GM19452 (cell line): ENCODE data around the gene STRIP2.
"Not testable (repeated sequence)": the region's sequence is repeated elsewhere in the genome, so short reads cannot be mapped to it uniquely, and the experiment has no call there.

ENCODE experiments used
- ATAC-seq: cut with Tn5 transposase; IDR thresholded peaks from one replicate; pipeline ENCODE4 v1.9.1; 2021; ENCODE audit not compliant: unreplicated experiment

Gene STRIP2

DNA sequence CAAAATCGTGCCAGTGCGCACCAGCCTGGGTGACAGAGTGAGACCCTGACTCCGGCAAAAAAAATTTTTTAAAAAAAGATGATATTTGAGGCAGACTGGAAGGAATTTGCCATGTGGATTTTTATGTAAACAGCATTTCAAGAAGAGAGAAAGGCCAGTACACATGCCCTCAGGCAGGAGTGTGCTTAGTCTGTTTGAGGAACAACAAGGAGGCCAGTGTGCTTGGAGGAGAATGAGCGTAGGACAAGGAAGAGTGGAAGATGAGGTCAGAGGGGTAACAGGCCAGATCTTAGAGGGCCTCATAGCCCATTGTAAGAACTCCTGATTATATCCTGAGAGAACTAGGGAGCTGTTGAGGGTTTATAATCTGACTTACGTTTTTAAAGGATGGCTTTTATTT is 17.2 kb upstream of the STRIP2 start:
- no peak for ATAC-seq

DNA sequence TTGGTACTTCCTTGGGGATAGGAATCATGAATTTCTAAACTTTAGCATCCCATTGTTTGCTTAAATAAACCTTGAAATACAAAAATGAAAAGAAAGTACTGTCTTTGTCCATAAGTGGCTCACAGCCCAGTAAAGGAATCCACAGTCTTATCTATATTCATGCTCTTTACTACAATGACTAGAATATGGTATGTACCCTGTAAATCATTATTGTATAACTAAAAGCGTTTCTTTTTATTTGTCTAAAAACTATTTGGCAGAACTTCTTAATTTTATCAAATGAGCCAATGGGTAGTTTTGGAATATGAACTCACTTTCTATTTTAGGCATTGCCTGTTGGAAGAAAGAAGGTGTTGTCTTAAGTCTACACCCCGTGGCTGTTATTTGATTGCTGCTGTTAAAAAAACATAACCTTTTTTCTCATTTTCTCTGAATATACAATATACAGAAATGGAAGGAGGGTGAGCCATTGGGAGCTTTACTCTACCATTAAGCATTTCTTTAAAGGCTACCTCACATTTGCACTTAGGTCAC is 12.4 kb upstream of the STRIP2 start:
- no peak for ATAC-seq

- no peak for ATAC-seq
Measured at GRCh38 chr7:129422727-129423126, 11.5 kb upstream of the STRIP2 start.

- ATAC-seq: no peak
Measured at GRCh38 chr7:129423700-129424410, 10.4 kb upstream of the STRIP2 start.

GRCh38 chr7:129426482-129426881 is 7.8 kb upstream of the STRIP2 start:
- no peak for ATAC-seq

DNA sequence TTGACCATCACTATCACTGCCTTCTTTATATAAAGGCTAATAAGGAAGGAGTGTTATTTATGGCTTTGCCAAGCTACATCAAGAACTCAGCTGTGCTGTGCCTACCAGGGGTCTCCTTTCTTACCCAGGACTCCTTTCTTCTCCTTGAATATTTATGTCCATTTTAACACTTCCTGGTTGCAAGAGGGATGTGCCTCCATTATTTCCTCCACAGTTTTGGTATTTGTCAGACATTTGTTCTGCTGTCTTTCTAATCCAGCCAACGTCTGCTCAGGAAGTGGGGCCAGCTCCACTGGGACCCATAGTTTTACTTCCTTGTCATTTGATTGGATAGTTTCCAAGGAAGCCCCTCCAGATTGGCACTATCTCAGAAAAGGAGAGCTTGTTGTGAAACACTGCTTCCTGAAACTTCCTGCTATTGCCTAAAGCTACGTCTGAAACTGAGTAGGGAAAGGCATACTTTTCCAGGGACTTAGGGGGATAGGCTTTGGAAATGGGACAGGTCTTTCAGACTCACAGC is 6.6 kb upstream of the STRIP2 start:
- ATAC-seq: no peak

DNA sequence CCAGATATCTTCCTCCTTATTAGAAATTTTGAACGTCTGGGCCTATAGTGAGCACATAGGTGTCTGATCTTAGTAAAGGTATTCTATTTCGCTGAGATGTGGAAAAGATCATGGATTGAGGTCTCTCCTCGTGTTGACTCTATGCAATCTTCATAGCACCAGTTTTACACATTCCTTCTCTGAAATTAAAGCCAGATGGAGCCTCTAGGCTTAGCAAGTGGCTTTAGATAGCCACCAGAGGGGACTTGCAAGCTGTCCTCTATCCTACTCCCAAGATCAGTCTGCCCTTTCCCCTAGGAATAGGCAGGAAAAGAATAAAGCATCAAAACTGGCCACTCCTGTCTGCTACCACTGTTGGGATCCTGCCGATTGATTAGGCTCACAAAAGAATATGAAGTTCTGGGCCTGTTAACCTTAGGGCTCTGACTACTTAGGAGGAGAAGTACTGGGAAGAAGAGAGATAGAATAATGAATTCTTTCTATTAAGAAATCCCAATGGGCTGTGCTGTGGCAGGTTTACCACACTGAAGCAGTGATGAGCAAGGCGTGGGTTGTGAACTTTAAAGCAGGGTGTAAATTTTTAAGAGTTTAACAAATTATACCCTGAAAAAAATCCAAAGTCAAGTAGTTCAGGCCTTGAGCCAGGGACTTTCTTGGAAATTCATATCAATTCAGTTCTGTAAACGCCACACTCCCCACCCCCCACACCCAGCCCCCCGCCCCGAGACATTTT is 2.2 kb upstream of the STRIP2 start:
- ATAC-seq: no peak

- no peak for ATAC-seq
Measured at GRCh38 chr7:129434675-129435318, 565 bp downstream of the STRIP2 start.

DNA sequence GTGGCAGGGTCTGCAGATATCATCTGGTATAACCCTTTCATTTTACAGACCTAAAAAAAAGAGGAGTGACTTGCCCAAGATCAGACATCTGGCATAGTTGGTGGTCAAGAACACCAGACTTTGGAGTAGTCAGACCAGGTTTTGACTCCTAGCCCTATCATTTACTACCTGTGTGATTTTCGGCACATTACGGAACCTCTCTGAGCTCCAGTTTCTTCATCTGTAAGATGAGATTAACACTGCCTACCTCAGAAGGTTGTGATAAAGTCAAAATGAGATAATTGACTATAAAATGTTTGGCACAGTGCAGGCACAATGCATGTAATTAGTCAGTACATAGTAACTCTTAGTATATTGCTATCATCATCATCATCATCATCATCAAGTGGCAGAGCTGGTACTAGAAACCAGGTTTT is 1.2 kb downstream of the STRIP2 start:
- ATAC-seq: no peak

GRCh38 chr7:129436335-129436923 is 2.2 kb downstream of the STRIP2 start:
- ATAC-seq: no peak

GRCh38 chr7:129437190-129437589 is 3.0 kb downstream of the STRIP2 start:
- ATAC-seq: no peak

DNA sequence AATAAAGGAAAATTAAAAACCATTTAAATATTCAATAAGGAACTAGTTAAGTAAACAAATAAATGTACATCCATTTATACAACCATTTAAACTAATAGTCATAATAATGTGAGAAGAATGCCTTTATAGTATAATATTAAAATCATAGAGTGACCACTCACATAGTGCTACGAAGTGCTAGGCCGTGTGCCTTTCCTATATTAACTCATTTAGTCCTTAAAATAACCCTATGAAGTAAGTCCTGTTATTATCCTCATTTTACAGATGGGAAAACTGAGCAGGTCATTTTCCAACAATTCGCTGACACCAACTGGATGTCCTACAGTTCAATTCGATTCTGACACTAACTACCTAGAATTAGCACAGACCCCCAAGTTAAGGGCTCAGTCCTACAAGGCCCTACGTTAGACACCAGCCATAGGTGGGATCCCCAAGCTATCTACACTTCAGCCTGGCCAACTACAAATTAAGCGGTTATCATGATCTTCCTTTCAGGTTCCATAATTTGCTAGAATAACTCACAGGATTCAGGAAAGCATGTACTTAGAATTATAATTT is 4.1 kb downstream of the STRIP2 start:
- no peak for ATAC-seq

- no peak for ATAC-seq
Measured at GRCh38 chr7:129438839-129439651, 4.8 kb downstream of the STRIP2 start.

DNA sequence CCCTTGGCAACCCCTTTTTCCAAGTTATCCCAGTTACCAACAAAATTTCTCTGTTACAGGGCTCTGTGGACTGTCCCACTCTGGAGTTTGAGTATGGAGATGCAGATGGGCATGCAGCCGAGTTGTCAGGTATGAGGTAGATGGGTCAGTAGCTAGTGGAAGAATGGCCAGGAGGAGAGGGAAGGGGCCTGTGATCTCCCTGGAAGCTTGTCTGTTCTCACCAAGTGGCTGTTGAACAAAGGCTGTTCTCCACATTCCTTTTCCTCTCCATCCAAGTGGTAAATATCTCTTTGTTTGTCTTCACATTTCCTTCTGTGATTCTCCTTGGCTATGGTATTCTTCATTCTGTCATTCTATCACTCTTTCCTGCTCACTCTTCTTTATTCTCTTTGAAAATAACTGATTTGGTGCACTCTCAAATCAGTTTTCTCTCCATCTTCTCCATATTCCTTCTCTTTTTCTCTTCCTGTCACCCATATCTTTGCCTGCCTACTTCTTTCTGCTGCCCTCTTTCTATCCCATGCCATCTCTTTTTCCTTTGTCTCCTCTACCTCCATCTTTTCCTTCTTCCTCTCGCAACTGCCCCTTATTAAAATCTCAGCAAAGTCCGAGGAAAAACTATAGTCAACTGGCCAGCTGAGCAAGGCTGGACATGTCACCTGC is 5.9 kb downstream of the STRIP2 start:
- ATAC-seq: no peak

DNA sequence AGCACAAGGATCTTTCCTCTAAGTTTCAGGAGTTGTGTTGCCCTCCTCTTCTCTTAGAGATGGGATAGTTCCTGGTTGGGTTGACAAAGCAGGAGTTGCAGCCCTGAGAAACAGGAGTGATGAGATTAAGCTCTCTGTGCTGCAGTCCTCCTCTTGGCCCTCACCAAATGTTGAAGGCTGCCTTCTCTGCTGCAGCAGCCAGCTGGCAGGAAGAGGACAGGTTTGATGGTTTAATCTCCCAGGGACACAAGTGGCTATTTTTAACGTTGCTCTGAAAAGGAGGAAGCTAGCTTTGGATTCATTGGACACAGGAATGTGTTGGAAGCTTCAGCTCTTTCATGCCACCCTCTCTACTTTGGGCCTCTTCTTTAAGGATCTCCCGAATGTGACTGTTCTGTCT is 9.4 kb downstream of the STRIP2 start:
- no peak for ATAC-seq

- ATAC-seq: not testable (repeated sequence)
Measured at GRCh38 chr7:129444776-129445175, 10.5 kb downstream of the STRIP2 start.

DNA sequence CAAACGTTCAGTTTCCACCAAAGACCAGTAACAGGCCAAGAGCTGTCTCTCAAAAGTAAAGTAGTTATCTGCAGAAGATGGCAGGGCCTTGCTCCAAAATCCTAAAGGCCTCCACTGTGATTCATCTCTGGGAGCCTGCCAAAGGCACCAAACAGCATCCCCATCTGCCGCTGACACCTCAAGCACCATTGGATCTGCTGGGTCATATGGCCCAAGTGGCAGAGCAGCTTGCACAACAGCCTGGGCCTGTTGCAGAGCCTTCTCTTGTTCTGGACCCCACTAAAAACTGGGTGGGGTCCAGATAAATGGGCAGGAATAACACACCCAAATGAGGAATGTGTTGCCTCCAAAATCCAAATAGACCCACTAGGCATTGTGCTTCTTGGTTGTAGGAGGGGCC is 12.7 kb downstream of the STRIP2 start:
- not testable (repeated sequence) for ATAC-seq

GRCh38 chr7:129447445-129447844 is 13.2 kb downstream of the STRIP2 start:
- not testable (repeated sequence) for ATAC-seq

DNA sequence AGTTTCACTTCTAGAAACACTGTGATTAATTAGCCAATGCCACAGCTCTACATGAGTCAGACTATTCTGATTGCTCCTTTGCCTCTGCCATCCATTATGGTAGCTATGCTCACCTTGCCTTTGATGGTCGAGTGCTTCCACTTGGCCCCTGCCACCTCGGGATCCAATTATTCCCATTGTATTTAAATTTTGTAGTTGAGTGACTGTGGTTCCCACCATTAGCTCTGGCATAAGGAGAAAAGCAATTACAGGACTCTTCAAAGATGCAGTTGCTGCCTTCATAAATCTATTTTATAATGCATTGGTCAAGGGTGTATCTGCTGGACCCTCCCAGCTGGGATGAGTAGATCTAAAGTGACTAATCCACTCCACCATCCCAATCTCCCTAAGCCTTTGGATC is 14.4 kb downstream of the STRIP2 start:
- not testable (repeated sequence) for ATAC-seq
